B cell (primary cell): ENCODE results near the gene GPR52. TPM values are rescaled to one million over a fixed set of nuclear protein-coding genes. Genes with fewer than 3 reads are reported as not detected.

Experiments used
- ATAC-seq: fragments of 200-7000 bp; cut with Tn5 transposase; one replicate; pipeline ENCODE4 v1.10.0; 2021; ENCODE audit warnings: low read depth, mild to moderate bottlenecking, moderate number of reproducible peaks, moderate library complexity
- CTCF ChIA-PET: fragments of 350-600 bp; sonication (Branson Sonifier 250); formaldehyde crosslinking; loops from one replicate; lab custom pipeline; 2021; ENCODE audit warnings: antibody characterized with exemption, inconsistent platforms; lab: Charles Lee
- POLR2A ChIA-PET: fragments of 350-600 bp; sonication (Branson Sonifier 250); formaldehyde crosslinking; loops from one replicate; lab custom pipeline; 2021; ENCODE audit warnings: antibody characterized with exemption; lab: Charles Lee
- DNase-seq: peaks from one replicate; pipeline ENCODE4 v3.0.0; 2013
- H2AFZ ChIP-seq: 2 replicates; pipeline ENCODE4 v1.6.1; 2012; ENCODE audit warnings: mild to moderate bottlenecking, low read depth, low read length; ENCODE audit not compliant: insufficient read depth, poor library complexity, severe bottlenecking
- H3K27ac ChIP-seq, 2 donors: 1 replicate in 1 of 2; 2 replicates in 1 of 2; pipeline ENCODE4 v1.5.1; 2012 to 2013; ENCODE audit warnings: low read length in 2 of 2, mild to moderate bottlenecking in 2 of 2, moderate library complexity in 1 of 2
- H3K27me3 ChIP-seq, 4 experiments: fragments of 200-600 bp in 1 of 4; sonication (generic) in 1 of 4; replicated peaks in 1 of 4; 1 replicate in 2 of 4; 2 replicates in 2 of 4; pipeline versions ENCODE4 v1.6.1 to v1.7.0; 2013 to 2016; ENCODE audit warnings: low read length in 3 of 4, mild to moderate bottlenecking in 2 of 4, mixed read lengths in 1 of 4, moderate library complexity in 1 of 4; ENCODE audit not compliant: insufficient read depth in 4 of 4, control insufficient read depth in 3 of 4; ENCODE audit errors: control extremely low read depth in 1 of 4
- H3K36me3 ChIP-seq, 2 experiments: replicated peaks in 1 of 2; 1 replicate in 1 of 2; 2 replicates in 1 of 2; pipeline versions ENCODE4 v1.6.1 to v1.7.1; 2013; ENCODE audit warnings: low read length in 1 of 2; ENCODE audit not compliant: insufficient read depth in 2 of 2, control insufficient read depth in 1 of 2; ENCODE audit errors: control extremely low read depth in 1 of 2, extremely low read depth in 1 of 2
- H3K4me1 ChIP-seq, 2 donors: fragments of 200-600 bp in 1 of 2; sonication (generic) in 1 of 2; 1 replicate in 1 of 2; 2 replicates in 1 of 2; pipeline versions ENCODE4 v1.5.1 to v1.6.1; 2013 to 2017; ENCODE audit warnings: low read length in 2 of 2; ENCODE audit not compliant: control insufficient read depth in 2 of 2, insufficient read depth in 2 of 2
- H3K4me2 ChIP-seq: replicated peaks from 2 replicates; pipeline ENCODE3; 2012; ENCODE audit warnings: mild to moderate bottlenecking, low read depth, low read length; ENCODE audit not compliant: poor library complexity, severe bottlenecking
- H3K4me3 ChIP-seq, 5 experiments: fragments of 200-600 bp in 1 of 5; sonication (generic) in 1 of 5; 1 replicate in 3 of 5; 2 replicates in 2 of 5; pipeline versions ENCODE4 v1.5.1 to v1.7.0; 2011 to 2016; ENCODE audit warnings: low read length in 4 of 5, mild to moderate bottlenecking in 4 of 5, low read depth in 2 of 5, control low read depth in 1 of 5, moderate library complexity in 1 of 5; ENCODE audit not compliant: insufficient read depth in 1 of 5; ENCODE audit errors: control extremely low read depth in 1 of 5, extremely low read depth in 1 of 5
- H3K79me2 ChIP-seq: fragments of 200-600 bp; sonication (generic); one replicate; pipeline ENCODE4 v1.6.0; 2016; ENCODE audit warnings: low read length; ENCODE audit not compliant: control insufficient read depth, insufficient read depth
- H3K9ac ChIP-seq: fragments of 200-600 bp; sonication (generic); 2 replicates; pipeline ENCODE4 v1.6.1; 2017; ENCODE audit warnings: mild to moderate bottlenecking, low read length, moderate library complexity
- H3K9me3 ChIP-seq, 3 donors: one replicate each; pipeline versions ENCODE4 v1.6.1 to v1.7.1; 2013; ENCODE audit warnings: low read length in 2 of 3; ENCODE audit not compliant: control insufficient read depth in 2 of 3, insufficient read depth in 1 of 3; ENCODE audit errors: control extremely low read depth in 1 of 3
- H4K20me1 ChIP-seq: 2 replicates; pipeline ENCODE4 v1.6.0; 2012; ENCODE audit warnings: mild to moderate bottlenecking, low read length; ENCODE audit not compliant: insufficient read depth, control insufficient read depth, poor library complexity, severe bottlenecking
- H3K27ac Mint-ChIP-seq: one replicate; pipeline ENCODE4 v1.8.0; 2021; ENCODE audit warnings: mixed read lengths
- H3K27me3 Mint-ChIP-seq: one replicate; pipeline ENCODE4 v1.8.0; 2021; ENCODE audit warnings: mixed read lengths
- H3K4me1 Mint-ChIP-seq: one replicate; pipeline ENCODE4 v1.8.0; 2021; ENCODE audit warnings: mixed read lengths
- H3K4me3 Mint-ChIP-seq: one replicate; pipeline ENCODE4 v1.8.0; 2021; ENCODE audit warnings: mixed read lengths
- H3K9me3 Mint-ChIP-seq: one replicate; pipeline ENCODE4 v1.8.0; 2022; ENCODE audit warnings: mixed read lengths; ENCODE audit not compliant: insufficient read depth
- EZH2 ChIP-seq: IDR thresholded peaks from 2 replicates; pipeline ENCODE4 v1.6.1; 2012; ENCODE audit warnings: borderline replicate concordance, low read depth, mild to moderate bottlenecking, moderate library complexity, low read length; ENCODE audit not compliant: insufficient read depth, poor library complexity, severe bottlenecking
- WGBS: methylation state at CpG from one replicate; pipeline ENCODE4 v1.1.5; 2013; ENCODE audit warnings: missing lambda C conversion rate; ENCODE audit not compliant: insufficient coverage; 5-methylcytosine and 5-hydroxymethylcytosine counted together
- intact Hi-C: fragments of 100-400 bp; cut with micrococcal nuclease; formaldehyde crosslinking; loops from one replicate; pipeline ENCODE4 v1.10.0; 2022
- polyA plus RNA-seq: library from polyadenylated mRNA; depleted of rRNA; stranded (reverse); fragments of >200 nt; gene quantifications from 2 replicates; pipeline ENCODE4 v1.2.3, GENCODE V29; 2012
- total RNA-seq, 2 donors: library from RNA; stranded (reverse); fragments of 120-200 nt in 1 of 2; gene quantifications; 1 replicate in 1 of 2; 2 replicates in 1 of 2; pipeline versions ENCODE4 v1.2.3 to v1.2.4, GENCODE V29; 2013 to 2022
- TF ChIP-seq, protein P1 (sequence below): fragments of 200-600 bp; IDR thresholded peaks from one replicate; pipeline ENCODE4 v1.8.0; 2022; ENCODE audit warnings: antibody characterized with exemption, mild to moderate bottlenecking

Gene GPR52
- total and polyA plus RNA-seq, 2 donors (not counting 1 experiment from before 2014, with no cell fraction given): 0.57 to 12.1 TPM

DNA sequence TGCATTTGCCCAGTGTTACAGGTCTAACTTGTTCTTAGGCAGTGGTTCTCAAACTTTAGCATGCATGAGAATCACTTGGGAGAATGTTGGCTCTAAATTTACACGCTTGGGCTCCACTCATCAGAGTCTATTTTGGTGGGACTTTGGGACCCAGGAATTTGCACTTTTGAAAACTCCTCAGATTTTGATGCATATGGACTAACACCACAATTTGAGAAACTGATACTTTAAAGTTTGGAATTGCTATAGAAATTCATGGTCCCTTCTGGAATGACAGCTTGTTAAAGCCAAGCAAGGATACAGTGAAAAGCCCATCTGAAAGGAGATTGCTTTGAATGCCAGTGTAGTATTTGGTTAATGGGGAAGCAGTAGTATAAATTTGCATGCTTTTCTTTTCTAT lies 31.5 kb downstream of the GPR52 start:
- Histone ChIP-seq H3K4me2 (no peak overlapping the region), H3K9ac (no peak overlapping the region), H3K4me3 (no peak overlapping the region), H4K20me1 (no peaks in the 10 kb centered on the region), H3K36me3 (no peaks in the 10 kb centered on the region), H3K4me1 (no peaks in the 10 kb centered on the region), H3K9me3 (no peaks in the 10 kb centered on the region), H3K27ac (no peak overlapping the region), H3K79me2 (no peaks in the 10 kb centered on the region), H2AFZ (no peak overlapping the region), H3K27me3 (no peaks in the 10 kb centered on the region)
- Mint-ChIP-seq H3K27me3 (no peaks in the 10 kb centered on the region), H3K9me3 (peaks cover 1% of the 10 kb centered on the region), H3K4me3 (no peak overlapping the region), H3K27ac (no peak overlapping the region), H3K4me1 (peaks cover 7% of the 10 kb centered on the region)
- intact Hi-C loops: no loop called here
- DNase-seq (no peak), ATAC-seq (no peak)
- ChIA-PET POLR2A (no interaction called here), CTCF (no interaction called here)
- no peak for TF ChIP-seq EZH2
- TF ChIP-seq, protein P1, sequence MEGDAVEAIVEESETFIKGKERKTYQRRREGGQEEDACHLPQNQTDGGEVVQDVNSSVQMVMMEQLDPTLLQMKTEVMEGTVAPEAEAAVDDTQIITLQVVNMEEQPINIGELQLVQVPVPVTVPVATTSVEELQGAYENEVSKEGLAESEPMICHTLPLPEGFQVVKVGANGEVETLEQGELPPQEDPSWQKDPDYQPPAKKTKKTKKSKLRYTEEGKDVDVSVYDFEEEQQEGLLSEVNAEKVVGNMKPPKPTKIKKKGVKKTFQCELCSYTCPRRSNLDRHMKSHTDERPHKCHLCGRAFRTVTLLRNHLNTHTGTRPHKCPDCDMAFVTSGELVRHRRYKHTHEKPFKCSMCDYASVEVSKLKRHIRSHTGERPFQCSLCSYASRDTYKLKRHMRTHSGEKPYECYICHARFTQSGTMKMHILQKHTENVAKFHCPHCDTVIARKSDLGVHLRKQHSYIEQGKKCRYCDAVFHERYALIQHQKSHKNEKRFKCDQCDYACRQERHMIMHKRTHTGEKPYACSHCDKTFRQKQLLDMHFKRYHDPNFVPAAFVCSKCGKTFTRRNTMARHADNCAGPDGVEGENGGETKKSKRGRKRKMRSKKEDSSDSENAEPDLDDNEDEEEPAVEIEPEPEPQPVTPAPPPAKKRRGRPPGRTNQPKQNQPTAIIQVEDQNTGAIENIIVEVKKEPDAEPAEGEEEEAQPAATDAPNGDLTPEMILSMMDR: no peak
- WGBS: no CpG with 5 or more reads among the region's 1 CpG

DNA sequence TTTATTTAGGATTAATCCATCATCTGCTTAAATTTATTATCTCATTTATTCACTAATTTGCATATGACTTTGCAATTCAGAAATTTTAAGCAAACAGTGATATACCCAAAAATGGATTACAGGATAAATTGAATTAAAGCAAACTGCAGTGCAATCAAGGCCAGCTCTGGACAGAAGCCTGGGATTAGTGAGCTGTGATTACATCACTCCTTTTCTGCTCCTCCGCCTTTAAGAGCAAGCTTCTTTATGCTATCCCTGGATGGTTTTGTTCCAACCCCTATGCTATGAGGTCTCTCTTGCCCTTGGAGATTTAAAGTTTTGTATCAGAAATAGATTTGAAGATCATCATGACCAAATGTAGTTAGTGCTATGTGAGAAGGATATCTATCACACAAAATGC lies 32.6 kb downstream of the GPR52 start:
- ATAC-seq (no peak), DNase-seq (no peak)
- Mint-ChIP-seq H3K4me3 (no peak overlapping the region), H3K27ac (no peak overlapping the region), H3K9me3 (peaks cover 2% of the 10 kb centered on the region), H3K27me3 (no peaks in the 10 kb centered on the region), H3K4me1 (peaks cover 12% of the 10 kb centered on the region)
- Histone ChIP-seq H3K9me3 (no peaks in the 10 kb centered on the region), H4K20me1 (no peaks in the 10 kb centered on the region), H3K27ac (no peak overlapping the region), H3K9ac (no peak overlapping the region), H3K79me2 (no peaks in the 10 kb centered on the region), H3K36me3 (no peaks in the 10 kb centered on the region), H3K4me1 (no peaks in the 10 kb centered on the region), H3K27me3 (no peaks in the 10 kb centered on the region), H3K4me2 (no peak overlapping the region), H2AFZ (no peak overlapping the region), H3K4me3 (no peak overlapping the region)
- POLR2A ChIA-PET: no interaction called here
- TF ChIP-seq, protein P1: no peak
- no peak for TF ChIP-seq EZH2
- intact Hi-C loops: no loop called here
- CTCF ChIA-PET: no interaction called here
- WGBS: no CpG with 5 or more reads among the region's 1 CpG
